Measurements from ENCODE around the gene PLEKHM3. TPM values are rescaled to one million over a fixed set of nuclear protein-coding genes. Genes with fewer than 3 reads are reported as not detected.

Gene PLEKHM3
- total RNA-seq, 1 donor, result 19.7 TPM

DNA sequence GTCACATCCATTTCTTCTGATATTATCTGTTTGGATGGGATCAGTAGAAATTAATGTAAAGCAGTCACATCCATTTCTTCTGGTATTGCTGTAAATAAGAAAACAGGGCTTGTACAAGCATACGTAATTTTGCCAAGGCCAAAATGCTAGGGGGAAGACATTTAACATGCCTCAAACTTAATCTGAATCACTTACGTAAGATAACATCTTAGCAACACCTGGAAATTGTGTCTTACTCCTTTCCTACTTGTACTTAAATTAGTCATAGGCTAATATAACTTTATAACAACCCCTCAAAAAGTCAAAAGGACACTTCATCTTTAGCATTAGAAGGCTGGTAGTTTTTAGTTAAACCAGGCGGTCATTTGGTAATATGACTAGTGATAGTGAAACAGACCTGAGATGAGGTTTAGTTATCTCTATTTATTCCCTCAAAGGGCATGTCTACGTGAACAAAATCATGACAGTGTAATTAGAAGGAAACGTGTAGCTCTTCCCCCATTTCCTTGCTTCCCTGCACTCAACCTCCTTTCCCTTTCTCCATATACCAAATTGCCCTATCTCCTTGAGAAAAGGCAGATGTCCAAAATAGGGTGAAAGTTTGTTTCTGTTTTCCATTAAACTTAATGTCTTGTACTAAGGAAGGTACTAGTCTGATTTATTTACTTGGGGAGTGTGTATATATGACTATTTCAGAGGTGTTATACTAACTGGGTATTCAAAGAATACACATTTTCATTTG is 156.3 kb downstream of the PLEKHM3 start:
- no peak for DNase-seq (ENCODE audit: low read depth in 2 of 3, low spot score in 2 of 3)

DNA sequence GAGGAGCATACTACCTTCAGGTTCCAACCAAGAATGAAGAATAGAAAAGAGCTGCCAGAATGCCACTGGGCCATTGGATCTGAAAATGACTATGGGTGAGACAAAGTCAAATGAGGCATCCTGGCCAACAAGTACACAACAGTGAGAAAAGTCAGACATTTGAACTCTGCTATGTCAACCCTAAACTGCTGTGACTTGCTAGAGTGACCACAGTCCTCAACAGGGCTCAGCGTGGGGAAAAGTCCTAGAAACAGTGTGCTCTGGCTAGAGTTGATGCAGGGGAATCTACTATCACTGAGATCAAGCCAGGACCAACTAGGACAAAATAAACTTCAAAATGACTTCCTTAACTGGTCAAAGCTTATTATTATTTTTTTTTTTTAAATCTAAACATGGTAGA is 157.4 kb downstream of the PLEKHM3 start:
- DNase-seq (ENCODE audit: low read depth in 2 of 3, low spot score in 2 of 3), result no peak

DNA sequence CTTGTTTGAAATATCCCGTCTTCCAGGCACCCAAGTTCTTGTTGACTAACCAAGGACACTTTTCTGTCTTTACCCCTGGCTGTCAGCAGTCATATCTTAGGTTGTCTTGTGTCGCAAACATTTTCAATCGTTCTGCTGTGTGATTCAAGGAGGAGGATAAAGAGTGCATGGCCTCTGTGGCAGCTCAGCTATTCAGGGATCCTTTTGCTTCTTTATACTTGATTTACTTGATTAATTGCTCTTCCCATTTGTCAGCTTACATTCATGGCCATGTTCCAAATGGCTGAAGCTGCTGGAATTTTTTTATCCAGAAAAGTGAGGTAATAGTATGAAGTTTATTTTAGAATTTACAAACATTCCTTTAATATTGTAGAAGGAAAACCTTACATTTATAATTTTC is 158.3 kb downstream of the PLEKHM3 start:
- no peak for DNase-seq (ENCODE audit: low read depth in 2 of 3, low spot score in 2 of 3)

DNA sequence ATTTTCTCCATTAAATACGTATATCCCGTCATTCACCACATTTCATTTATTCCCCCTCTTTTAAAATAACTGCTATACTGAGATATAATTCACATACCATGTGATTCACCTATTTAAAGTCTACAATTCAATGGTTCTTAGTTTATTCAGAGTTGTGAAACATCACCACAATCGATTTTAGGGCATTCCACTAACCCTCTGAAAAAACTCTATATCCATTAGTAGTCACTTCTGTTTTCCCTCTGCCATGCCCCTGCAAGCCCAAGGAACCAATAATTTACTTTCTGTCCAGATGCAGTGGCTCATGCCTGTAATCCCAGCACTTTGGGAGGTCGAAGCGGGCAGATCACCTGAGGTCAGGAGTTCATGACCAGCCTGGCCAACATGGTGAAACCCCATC is 160.1 kb downstream of the PLEKHM3 start:
- DNase-seq (ENCODE audit: low read depth in 2 of 3, low spot score in 2 of 3), result no peak

DNA sequence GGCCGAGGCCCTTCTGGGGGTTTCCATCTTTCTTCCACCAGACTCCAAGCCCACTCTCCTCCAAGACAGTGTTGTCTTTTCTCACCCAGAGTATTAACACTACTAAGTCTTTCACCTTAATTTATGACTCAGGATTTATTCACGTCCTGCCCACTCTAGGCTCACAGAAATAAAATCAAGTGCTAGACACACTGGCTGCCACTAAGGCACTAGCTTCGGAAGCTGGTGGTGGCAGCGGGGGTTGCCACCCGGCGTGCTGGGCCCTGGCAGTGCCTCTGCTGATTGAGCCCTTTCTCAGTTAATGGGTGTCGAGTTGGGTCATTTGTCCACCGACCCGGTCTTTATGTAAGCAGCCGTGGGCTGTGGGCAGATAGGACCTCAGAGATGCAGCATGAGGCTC is 162.0 kb downstream of the PLEKHM3 start:
- no peak for DNase-seq (ENCODE audit: low read depth in 2 of 3, low spot score in 2 of 3)

DNA sequence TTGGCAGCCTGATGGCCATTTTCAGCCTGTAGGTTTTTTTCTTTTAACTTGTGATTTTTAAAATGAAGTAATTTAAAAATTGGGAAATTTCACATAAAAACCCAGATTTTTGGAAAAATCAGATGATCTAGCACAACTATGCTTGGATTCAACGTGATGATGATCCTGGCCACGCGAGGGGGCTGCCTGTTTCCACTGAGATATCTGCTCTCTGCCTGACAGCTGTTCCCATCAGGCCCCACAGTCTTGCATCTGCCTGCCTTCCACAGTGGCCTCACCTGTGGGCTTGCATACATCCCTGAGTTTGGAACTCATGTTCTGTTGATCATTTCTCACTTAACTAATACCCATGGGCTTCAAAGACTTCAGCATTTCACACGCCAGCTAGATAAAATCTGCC is 163.5 kb downstream of the PLEKHM3 start:
- DNase-seq (ENCODE audit: low read depth in 2 of 3, low spot score in 2 of 3), result no peak

DNA sequence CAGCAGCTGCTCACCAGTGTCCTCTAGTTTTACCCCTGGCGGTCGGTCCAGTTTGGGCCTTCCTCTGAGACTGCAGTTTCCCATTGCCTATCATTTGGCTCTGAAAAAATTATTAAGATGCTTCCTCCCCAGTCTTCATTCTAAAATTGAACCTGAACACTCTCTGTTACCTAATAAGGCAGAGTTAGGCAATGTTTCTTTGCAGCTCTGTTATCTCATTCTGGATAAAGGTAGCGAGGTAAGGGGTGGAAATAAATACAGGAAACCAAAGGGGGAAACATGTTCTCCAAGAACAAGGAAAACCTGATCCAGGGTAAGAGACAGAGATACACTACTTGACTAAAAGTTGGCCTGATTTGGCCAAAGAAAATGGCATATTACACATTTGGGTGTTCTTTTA is 164.6 kb downstream of the PLEKHM3 start:
- no peak for DNase-seq (ENCODE audit: low read depth in 2 of 3, low spot score in 2 of 3)

DNA sequence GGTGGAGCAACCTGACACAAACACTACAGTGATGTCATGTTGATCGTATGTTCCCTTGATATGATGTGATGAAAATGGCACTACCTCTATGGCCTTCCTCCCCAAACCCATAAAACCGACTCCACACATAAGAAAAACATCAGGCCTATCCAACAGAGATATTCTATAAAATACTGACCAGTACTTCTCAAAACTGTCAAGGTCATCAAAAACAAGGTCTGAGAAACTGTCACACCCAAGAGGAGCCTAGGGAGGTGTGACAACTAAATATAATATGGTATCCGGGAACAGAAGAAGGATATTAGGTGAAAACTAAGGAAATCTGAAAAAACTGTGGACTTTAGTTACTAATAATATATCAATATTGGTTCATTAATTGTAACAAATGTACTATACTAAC is 169.7 kb downstream of the PLEKHM3 start:
- no peak for DNase-seq (ENCODE audit: low read depth in 2 of 3, low spot score in 2 of 3)

DNA sequence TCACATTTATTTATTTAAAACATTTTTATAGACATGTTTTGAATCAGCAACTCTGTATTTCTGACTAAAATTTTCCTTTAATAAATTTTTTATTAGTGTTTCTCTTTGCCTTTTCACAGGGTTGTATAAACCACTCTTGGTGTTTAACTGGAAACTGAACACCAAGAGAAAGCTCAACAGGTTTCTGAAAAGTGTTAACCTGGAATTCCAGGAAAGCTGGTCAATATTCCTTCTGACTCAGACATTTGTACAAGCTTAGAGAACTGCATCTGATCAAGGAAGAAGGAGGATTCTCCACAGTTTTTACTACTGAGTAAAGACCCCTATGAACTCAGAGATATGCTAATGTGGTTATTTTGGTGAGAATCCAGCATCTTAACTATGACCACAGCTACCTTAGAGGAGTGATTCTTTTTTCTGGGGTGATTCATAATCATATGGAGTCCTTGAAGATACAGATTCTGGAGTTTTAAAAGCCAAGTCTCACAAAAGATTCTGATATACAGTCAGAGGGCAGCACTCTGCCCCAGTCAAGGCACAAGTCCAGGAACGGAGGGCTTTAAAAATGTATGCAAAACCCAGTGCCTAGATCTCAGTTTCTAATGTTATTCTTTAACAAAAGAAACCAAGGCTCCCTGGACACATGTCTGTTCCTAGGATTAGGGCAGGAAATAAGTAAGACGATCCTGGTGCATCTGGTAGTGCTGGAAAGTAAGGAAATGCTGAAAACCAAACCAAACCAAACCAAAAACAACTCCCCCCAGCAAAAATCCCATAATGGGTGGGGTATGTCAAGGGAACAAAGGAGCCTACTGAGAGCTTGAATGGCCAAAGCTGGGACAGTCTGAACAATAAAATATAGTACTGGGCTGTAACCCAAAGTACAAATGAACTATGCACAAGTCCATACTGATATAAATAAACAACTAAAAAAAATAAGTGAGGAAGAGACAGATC is 170.6 kb downstream of the PLEKHM3 start:
- no peak for DNase-seq (ENCODE audit: low read depth in 2 of 3, low spot score in 2 of 3)

DNA sequence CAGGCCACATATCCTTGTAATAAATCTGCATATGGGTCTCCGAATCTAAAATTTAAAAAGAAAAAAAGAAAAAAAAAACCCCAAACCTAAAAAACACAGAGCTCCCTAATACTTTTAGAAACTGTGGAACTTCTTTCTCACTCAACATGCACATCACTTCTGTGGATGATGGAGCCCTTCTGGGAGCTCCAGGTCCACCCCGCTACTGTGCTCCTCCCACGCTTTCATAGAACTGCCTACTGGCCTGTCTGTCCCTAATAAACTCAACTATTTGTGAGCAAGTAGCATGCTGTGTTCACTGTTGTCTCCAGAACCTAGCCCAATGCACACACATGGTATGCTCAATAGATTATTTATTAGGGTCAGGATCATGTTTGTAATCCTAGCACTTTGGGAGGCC is 172.5 kb downstream of the PLEKHM3 start:
- DNase-seq (ENCODE audit: low read depth in 2 of 3, low spot score in 2 of 3), result no peak

DNA sequence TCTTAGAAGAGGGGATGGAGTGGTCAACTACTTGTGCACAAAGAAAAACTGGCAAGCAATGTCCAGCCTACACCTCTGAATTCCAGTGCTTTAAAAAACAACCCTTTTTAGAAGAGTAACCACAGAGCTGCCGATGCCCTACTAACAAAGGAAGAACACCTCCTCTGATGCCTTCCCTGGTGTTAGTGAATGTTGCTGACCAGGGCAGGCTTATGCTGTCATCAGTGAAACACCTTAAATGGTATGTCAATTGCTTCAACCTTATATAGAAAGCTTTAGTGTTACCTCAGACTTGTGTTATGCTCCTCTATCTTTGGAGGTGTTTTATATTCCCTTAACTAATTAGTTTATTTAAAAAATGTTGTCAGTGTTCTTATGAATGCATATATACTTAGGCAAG is 175.9 kb downstream of the PLEKHM3 start:
- DNase-seq (ENCODE audit: low read depth in 2 of 3, low spot score in 2 of 3), result no peak

DNA sequence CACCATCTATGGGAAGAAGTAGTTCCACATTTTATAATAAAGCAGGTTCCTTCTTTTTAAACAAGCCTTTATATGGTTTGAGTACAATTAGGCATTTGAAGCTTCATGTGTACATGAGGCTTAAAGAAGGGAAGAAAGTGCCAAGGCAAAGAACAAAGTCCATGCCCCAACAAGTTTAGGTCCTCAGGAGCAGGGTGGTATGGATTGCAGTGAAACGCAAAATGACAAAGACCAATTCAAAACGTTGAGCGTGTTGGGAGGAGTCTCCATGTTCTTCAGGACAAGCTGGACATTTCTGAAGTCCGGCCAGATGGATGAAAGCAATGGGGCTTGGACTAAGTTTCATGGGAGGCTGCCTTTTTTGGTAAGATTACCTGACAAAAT is 176.8 kb downstream of the PLEKHM3 start:
- no peak for DNase-seq (ENCODE audit: low read depth in 2 of 3, low spot score in 2 of 3)

DNA sequence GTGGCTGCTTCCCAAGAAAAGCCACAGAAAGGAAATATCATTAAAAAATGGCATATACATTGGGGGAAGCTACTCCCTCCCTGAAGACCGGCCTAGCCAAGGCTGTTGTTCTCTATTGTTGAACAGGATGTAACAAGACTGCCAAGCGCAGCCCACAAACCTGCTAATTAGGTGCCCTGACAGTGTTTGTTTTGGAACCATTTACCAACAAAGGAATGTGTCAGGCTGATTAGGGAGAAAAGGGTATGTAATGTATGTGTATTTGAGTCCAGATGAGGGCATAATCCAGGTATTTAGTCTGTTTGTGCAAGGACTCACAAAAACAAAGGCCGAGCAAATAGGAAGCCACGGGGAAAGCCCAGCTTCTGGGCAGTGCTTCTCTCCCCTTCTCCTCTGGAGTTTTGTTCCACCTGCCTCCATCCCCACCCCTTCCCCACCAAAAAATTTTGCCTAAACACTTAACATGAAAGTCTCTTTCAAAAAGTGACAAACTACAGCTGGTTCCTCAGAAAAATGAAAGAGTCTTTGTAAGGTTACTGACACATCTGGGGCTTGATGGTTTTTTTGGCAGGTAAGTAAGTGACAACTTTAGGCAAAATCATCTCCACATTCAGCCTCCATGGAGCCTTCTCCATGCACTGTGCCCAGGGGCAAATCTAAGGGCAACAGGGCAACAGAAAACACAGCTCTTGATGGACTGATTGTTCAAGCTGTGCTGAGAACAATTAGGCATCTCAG is 177.4 kb downstream of the PLEKHM3 start:
- peak in 2 of 3 donors; percentile 10 to 53 for DNase-seq (ENCODE audit: low read depth in 2 of 3, low spot score in 2 of 3)

DNA sequence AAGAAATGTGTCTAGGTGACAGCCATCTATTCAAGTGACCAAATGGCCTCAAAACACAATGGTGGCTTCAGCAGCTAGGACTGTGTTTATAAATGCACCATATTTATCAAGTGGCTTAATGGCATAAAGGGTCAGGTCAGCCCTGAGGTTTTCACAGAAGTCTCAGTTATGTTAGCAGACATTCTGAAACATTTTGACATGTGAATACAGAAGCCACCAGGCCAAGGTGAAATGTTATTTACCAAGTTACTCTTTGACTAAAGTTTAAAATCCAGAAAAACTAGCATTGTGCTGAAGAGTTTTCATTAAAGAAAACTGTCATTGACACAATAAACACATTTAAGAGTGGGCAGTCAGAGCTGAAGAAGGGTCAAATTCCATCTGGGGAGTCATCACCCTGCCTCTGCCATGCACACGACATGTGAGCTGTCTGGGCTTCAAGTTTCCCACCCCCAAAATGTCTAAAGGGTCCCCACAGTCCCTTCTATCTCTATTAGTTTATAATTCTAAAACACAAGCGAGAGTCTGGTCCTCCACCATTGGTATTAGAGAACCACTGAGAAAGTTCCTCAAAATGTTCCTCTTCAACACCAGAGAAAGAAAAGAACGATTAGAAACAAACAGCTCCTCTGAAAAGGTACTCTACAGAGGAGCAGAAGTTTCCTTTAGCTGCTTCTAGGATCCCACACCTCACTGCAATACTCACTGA is 178.1 kb downstream of the PLEKHM3 start:
- peak in 1 of 3 donors; percentile 8 for DNase-seq (ENCODE audit: low read depth in 2 of 3, low spot score in 2 of 3)

DNA sequence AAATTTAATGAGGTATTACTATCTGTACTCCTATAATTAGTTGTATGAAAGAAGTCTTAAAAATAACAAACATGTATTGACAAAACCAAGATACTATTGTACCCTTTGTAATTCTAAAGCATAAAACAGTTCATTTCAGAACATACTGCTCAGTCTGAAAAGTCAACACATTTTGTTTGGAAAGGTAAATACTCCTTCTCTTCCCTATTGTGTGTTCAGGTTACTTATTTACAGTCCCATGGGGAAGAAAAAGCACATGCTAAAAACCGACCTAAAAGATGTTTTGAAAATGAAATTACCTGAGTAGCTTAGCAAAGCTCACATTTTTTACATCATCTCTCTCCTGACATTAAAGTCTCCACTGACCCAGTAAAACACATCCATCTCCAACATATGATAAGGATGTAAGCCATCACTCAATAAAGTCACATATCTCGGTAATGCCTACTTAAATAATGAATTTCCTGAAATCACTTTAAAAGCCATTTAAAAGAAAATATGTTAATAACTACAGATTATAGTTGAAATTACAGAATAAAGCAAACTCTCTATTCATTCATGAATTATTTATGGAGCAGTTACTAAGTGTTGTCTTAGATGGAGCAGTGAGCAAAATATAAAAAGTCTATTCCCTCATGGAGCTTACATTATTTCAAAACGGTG is 180.0 kb downstream of the PLEKHM3 start:
- DNase-seq (ENCODE audit: low read depth in 2 of 3, low spot score in 2 of 3), result no peak

DNA sequence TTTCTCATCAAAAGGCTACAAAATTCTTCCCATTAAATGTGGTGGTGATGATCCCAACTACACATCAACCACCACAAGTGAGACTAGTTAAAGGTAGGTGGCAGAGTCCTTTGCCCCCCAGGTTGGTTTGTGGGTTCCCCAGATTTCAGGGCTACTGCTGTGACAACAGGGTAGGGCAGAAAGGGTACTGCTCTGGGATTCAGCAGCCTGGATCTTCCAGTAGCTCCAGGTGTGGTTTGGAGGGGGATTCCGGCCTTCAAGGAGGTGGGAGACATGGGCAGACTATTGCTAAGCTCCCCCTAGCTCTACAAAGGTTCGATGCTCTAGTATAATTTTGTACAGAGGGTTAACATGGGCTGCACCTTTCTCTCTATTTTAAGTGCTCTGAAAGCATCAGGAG is 180.7 kb downstream of the PLEKHM3 start:
- no peak for DNase-seq (ENCODE audit: low read depth in 2 of 3, low spot score in 2 of 3)

DNA sequence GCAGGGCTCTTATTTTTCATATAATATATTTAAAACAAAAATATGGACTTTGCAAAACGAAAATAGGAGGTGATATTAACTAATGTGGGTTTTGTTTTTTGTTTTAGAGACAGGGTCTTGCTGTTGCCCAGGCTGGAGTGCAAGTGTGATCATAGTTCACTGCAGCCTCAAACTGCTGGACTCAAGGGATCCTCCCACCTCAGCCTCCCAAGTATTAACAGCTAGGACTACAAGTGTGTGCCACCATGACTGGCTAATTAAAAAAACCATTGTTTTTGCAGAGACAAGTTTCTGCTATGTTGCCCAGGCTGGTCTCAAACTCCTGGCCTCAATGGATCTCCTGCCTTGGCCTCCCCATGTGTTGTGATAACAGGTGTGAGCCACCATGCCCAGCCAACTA is 185.2 kb downstream of the PLEKHM3 start:
- DNase-seq (ENCODE audit: low read depth in 2 of 3, low spot score in 2 of 3), result no peak

DNA sequence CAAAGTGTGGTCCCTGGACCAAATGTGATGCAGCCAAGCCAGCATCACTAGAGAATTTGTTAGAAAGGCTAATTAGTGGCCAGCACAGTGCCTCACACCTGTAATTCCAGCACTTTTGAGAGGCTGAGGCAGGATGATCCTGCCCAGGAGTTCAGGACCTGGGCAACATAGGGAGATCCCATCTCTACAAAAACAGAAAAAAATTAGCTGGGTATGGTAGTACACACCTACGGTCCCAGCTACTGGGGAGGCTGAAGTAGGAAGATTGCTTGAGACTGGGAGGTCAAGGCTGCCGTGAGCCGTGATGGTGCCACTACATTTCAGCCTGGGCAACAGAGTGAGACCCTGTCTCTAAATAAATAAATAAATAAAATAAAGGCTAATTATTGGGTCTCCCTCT is 185.8 kb downstream of the PLEKHM3 start:
- no peak for DNase-seq (ENCODE audit: low read depth in 2 of 3, low spot score in 2 of 3)

DNA sequence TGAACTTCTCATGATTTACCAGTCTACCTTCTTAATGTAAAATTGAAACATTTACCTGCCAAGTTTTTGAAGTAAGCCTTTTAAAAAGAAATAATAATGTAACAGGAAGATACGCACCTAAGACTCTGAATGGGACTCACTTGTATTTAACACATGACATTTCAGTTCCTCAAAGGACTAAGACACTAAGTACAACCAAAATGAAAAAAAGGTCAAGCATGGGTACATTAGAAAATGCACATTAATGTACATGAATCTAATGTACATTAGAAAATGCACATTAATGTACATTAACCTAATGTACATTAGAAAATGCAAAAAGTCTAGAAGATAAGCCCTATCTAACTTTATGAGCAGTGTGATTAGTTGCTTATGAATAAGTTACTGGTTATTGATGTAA is 186.3 kb downstream of the PLEKHM3 start:
- no peak for DNase-seq (ENCODE audit: low read depth in 2 of 3, low spot score in 2 of 3)

DNA sequence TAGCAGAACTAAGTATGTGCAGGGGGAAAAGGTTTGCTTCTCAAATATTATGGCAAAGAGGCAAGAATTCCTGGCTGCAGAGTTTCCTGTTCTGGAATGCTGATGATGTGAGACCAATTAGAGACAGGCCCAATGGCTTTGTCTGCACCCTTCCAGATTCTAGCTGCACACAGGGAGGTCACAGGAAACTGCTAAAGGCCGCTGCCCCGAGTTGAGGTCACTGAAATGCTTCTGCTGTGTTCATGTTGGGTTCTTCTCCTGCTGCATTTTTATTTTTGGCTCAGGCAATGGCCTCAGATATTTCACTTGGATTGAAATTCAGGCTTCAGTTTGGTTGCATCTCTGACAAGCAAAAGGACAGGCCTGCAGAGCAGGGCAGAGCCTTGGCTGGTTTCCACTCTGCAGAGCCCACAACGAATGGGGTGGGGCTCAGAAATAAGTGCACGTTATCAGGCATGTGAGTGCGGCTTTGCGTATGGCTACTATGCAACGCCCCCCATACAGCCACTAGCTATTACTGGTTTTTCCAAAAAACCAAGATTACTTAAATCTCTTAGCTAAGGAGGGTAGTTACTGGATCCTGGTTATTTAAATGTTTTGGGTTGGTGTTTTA is 188.7 kb downstream of the PLEKHM3 start:
- no peak for DNase-seq (ENCODE audit: low read depth in 2 of 3, low spot score in 2 of 3)
